IMR-90 (cell line): ENCODE measurements around the gene SLX4IP. TPM values are rescaled to one million over a fixed set of nuclear protein-coding genes. Genes with fewer than 3 reads are reported as not detected.

Experiments used
- ATAC-seq: fragments of 200-7000 bp; cut with Tn5 transposase; 2 replicates; pipeline ENCODE4 v1.9.1; 2020; ENCODE audit warnings: low read depth, mild to moderate bottlenecking, moderate library complexity
- BruUV-seq: library from RNA; stranded (reverse); fragments of 400-500 nt; replicated peaks from 2 replicates; lab custom pipeline; 2021; lab: Mats Ljungman, UMichigan
- CTCF ChIA-PET: fragments of 300-600 bp; formaldehyde crosslinking; extraction: SDS; loops from one replicate; lab custom pipeline; 2021; ENCODE audit warnings: antibody characterized with exemption; lab: Yijun Ruan, JAX
- POLR2A ChIA-PET: fragments of 300-600 bp; sonication (Branson Sonifier 250); formaldehyde crosslinking; loops from one replicate; lab custom pipeline; 2022; ENCODE audit warnings: antibody characterized with exemption; ENCODE audit not compliant: unreplicated experiment; lab: Charles Lee
- DNase-seq: peaks from one replicate; pipeline ENCODE4 v3.0.0; 2013
- H2AFZ ChIP-seq: replicated peaks from 2 replicates; pipeline ENCODE3; 2013; ENCODE audit warnings: low read length, mild to moderate bottlenecking; ENCODE audit not compliant: poor library complexity
- H2AK5ac ChIP-seq: 2 replicates; pipeline ENCODE4 v1.6.1; 2013; ENCODE audit warnings: low read depth, low read length, inconsistent platforms
- H2AK9ac ChIP-seq: replicated peaks from 2 replicates; pipeline ENCODE3; 2013; ENCODE audit warnings: mild to moderate bottlenecking, low read depth, low read length, moderate library complexity; ENCODE audit not compliant: poor library complexity
- H2BK120ac ChIP-seq: 2 replicates; pipeline ENCODE4 v1.6.1; 2013; ENCODE audit warnings: low read depth, low read length, inconsistent platforms
- H2BK15ac ChIP-seq: 3 replicates; pipeline ENCODE4 v1.6.1; 2013; ENCODE audit warnings: low read depth, low read length, inconsistent platforms
- H2BK20ac ChIP-seq: 2 replicates; pipeline ENCODE4 v1.6.1; 2013; ENCODE audit warnings: low read depth, mild to moderate bottlenecking, inconsistent platforms, low read length, moderate library complexity
- H2BK5ac ChIP-seq: 2 replicates; pipeline ENCODE4 v1.6.1; 2013; ENCODE audit warnings: mild to moderate bottlenecking, low read depth, low read length, inconsistent platforms; ENCODE audit not compliant: poor library complexity, severe bottlenecking
- H3K14ac ChIP-seq: replicated peaks from 2 replicates; pipeline ENCODE4 v1.6.1; 2013; ENCODE audit warnings: low read depth, low read length, inconsistent platforms
- H3K18ac ChIP-seq: 2 replicates; pipeline ENCODE4 v1.6.1; 2013; ENCODE audit warnings: low read depth, low read length, control low read depth
- H3K23ac ChIP-seq: 2 replicates; pipeline ENCODE4 v1.6.1; 2013; ENCODE audit warnings: low read depth, low read length, inconsistent platforms
- H3K27ac ChIP-seq: 2 replicates; pipeline ENCODE4 v1.5.1; 2013; ENCODE audit warnings: mild to moderate bottlenecking, control low read depth, low read length; ENCODE audit not compliant: insufficient read depth
- H3K27me3 ChIP-seq: 2 replicates; pipeline ENCODE4 v1.6.1; 2013; ENCODE audit warnings: low read length; ENCODE audit not compliant: control insufficient read depth, insufficient read depth
- H3K36me3 ChIP-seq: 2 replicates; pipeline ENCODE4 v1.6.1; 2013; ENCODE audit warnings: low read length, mixed read lengths; ENCODE audit not compliant: control insufficient read depth, insufficient read depth
- H3K4ac ChIP-seq: 2 replicates; pipeline ENCODE4 v1.6.1; 2013; ENCODE audit warnings: low read depth, low read length, inconsistent platforms
- H3K4me1 ChIP-seq: 2 replicates; pipeline ENCODE4 v1.6.1; 2013; ENCODE audit warnings: low read length, mixed read lengths; ENCODE audit not compliant: control insufficient read depth, insufficient read depth
- H3K4me2 ChIP-seq: 2 replicates; pipeline ENCODE4 v1.6.1; 2013; ENCODE audit warnings: low read depth, mild to moderate bottlenecking, control low read depth, low read length, moderate library complexity
- H3K4me3 ChIP-seq: 2 replicates; pipeline ENCODE4 v1.5.1; 2013; ENCODE audit warnings: low read depth, mild to moderate bottlenecking, control low read depth, low read length, moderate library complexity; ENCODE audit not compliant: insufficient read depth
- H3K56ac ChIP-seq: 2 replicates; pipeline ENCODE4 v1.6.1; 2013; ENCODE audit warnings: low read length, inconsistent platforms; ENCODE audit not compliant: insufficient read depth; ENCODE audit errors: extremely low read depth
- H3K79me1 ChIP-seq, 2 experiments: 2 replicates each; pipeline ENCODE4 v1.6.1; 2013; ENCODE audit warnings: low read length in 2 of 2, inconsistent platforms in 1 of 2, low read depth in 1 of 2
- H3K9ac ChIP-seq: 2 replicates; pipeline ENCODE4 v1.6.1; 2013; ENCODE audit warnings: low read depth, low read length, control low read depth
- H3K9me1 ChIP-seq: 2 replicates; pipeline ENCODE4 v1.6.1; 2013; ENCODE audit warnings: low read length, inconsistent platforms; ENCODE audit not compliant: insufficient read depth
- H3K9me3 ChIP-seq: 2 replicates; pipeline ENCODE4 v1.6.1; 2013; ENCODE audit warnings: low read length; ENCODE audit not compliant: control insufficient read depth, insufficient read depth
- H4K20me1 ChIP-seq: 2 replicates; pipeline ENCODE4 v1.6.1; 2013; ENCODE audit warnings: low read length, inconsistent platforms; ENCODE audit not compliant: insufficient read depth
- H4K5ac ChIP-seq: 2 replicates; pipeline ENCODE4 v1.6.1; 2013; ENCODE audit warnings: mild to moderate bottlenecking, low read depth, low read length, control low read depth
- H4K8ac ChIP-seq, 2 experiments: 2 replicates each; pipeline ENCODE4 v1.6.1; 2013; ENCODE audit warnings: low read depth in 2 of 2, low read length in 2 of 2, control low read depth in 1 of 2, inconsistent platforms in 1 of 2
- H4K91ac ChIP-seq: 2 replicates; pipeline ENCODE4 v1.6.1; 2013; ENCODE audit warnings: low read depth, low read length, inconsistent platforms; ENCODE audit not compliant: insufficient read depth
- BHLHE40 ChIP-seq: fragments of 150-350 bp; IDR thresholded peaks from 2 replicates; pipeline ENCODE4 v1.6.1; 2016; ENCODE audit warnings: mild to moderate bottlenecking, low read depth, low read length
- CEBPB ChIP-seq: IDR thresholded peaks from 2 replicates; pipeline ENCODE4 v1.6.1; 2012; ENCODE audit warnings: low read depth, low read length, improper control_type of control experiment
- CHD1 ChIP-seq: IDR thresholded peaks from 2 replicates; pipeline ENCODE4 v1.6.1; 2012; ENCODE audit warnings: low read depth, low read length, improper control_type of control experiment
- CTCF ChIP-seq: conservative IDR thresholded peaks from 2 replicates; pipeline ENCODE4 v1.5.1; 2012; ENCODE audit warnings: mild to moderate bottlenecking, low read depth, low read length, improper control_type of control experiment
- FOS ChIP-seq: fragments of 150-350 bp; IDR thresholded peaks from 2 replicates; pipeline ENCODE4 v1.6.1; 2016; ENCODE audit warnings: low read depth, low read length
- MAFK ChIP-seq: IDR thresholded peaks from 2 replicates; pipeline ENCODE4 v1.6.1; 2012; ENCODE audit warnings: low read depth, low read length, improper control_type of control experiment
- POLR2A ChIP-seq: IDR thresholded peaks from 2 replicates; pipeline ENCODE4 v1.6.1; 2012; ENCODE audit warnings: mild to moderate bottlenecking, low read depth, low read length
- RCOR1 ChIP-seq: IDR thresholded peaks from 2 replicates; pipeline ENCODE4 v1.6.1; 2012; ENCODE audit warnings: mild to moderate bottlenecking, low read length, improper control_type of control experiment; ENCODE audit not compliant: insufficient replicate concordance
- WGBS, 2 experiments: methylation state at CpG; one replicate each; pipeline versions ENCODE4 v1.1.5 to v1.1.7; 2013; ENCODE audit warnings: missing lambda C conversion rate in 2 of 2; ENCODE audit not compliant: insufficient read length in 1 of 2; ENCODE audit errors: extremely low coverage in 2 of 2; 5-methylcytosine and 5-hydroxymethylcytosine counted together
- dilution Hi-C: fragments of 300-500 bp; cut with HindIII; formaldehyde crosslinking; loops from one replicate; pipeline ENCODE4 v1.14.3; 2018; ENCODE audit warnings: low sequenced_read_pairs; ENCODE audit not compliant: unreplicated experiment
- in situ Hi-C: fragments of 300-500 bp; cut with MboI; formaldehyde crosslinking; loops from 3 replicates; pipeline ENCODE4 v1.14.3; 2019; ENCODE audit warnings: low sequenced_read_pairs, inconsistent platforms, mixed read lengths
- intact Hi-C: fragments of 100-400 bp; cut with micrococcal nuclease; formaldehyde crosslinking; loops from 2 replicates; pipeline ENCODE4 v1.10.0; 2022
- polyA plus RNA-seq, 3 experiments: library from polyadenylated mRNA; depleted of rRNA; stranded (reverse); fragments of >200 nt; gene quantifications; 2 replicates each; pipeline ENCODE4 v1.2.3, GENCODE V29; 2012; ENCODE audit warnings: low replicate concordance in 1 of 3
- total RNA-seq: library from RNA; depleted of rRNA; stranded (reverse); fragments of >200 nt; gene quantifications from 2 replicates; pipeline ENCODE4 v1.2.3, GENCODE V29; 2012

Gene SLX4IP
- total and polyA plus RNA-seq, 2 of the 4 experiments (the other 2 are of a cell fraction) = 1.3 to 5.9 TPM

- no peak overlapping the region for H3K56ac ChIP-seq
- intact Hi-C loops (no loop called here), dilution Hi-C loops (no loop called here), in situ Hi-C loops (no loop called here)
- CTCF ChIA-PET = no interaction called here
- no peaks in the 10 kb centered on the region for H4K20me1 ChIP-seq
- no peak overlapping the region for H2BK5ac ChIP-seq
- no peaks in the 10 kb centered on the region for H3K9me3 ChIP-seq
- H3K9me1 ChIP-seq = no peaks in the 10 kb centered on the region
- H3K9ac ChIP-seq = no peak overlapping the region
- no peak overlapping the region for H3K4me3 ChIP-seq
- no peak overlapping the region for H2AFZ ChIP-seq
- no peak overlapping the region for H2AK9ac ChIP-seq
- H3K4me2 ChIP-seq = no peak overlapping the region
- no peak overlapping the region for H3K23ac ChIP-seq
- no peak overlapping the region for H2BK20ac ChIP-seq
- H3K79me1 ChIP-seq = peaks cover 8 to 13% of the 10 kb centered on the region in 2 experiments; a peak in 3 of 4 replicates
- no CpG with 5 or more reads among the region's 1 CpG for WGBS, 2 experiments
- no TSS peak for BruUV-seq
- DNase-seq (no peak), ATAC-seq (no peak)
- no peak overlapping the region for H4K91ac ChIP-seq
- H3K14ac ChIP-seq = no peak overlapping the region
- H2BK120ac ChIP-seq = no peak overlapping the region
- no peak overlapping the region for H4K8ac ChIP-seq
- POLR2A ChIA-PET = no interaction called here
- no peak overlapping the region for H4K5ac ChIP-seq
- H2AK5ac ChIP-seq = no peak overlapping the region
- H3K36me3 ChIP-seq = no peaks in the 10 kb centered on the region
- H3K4ac ChIP-seq = no peak overlapping the region
- H3K27me3 ChIP-seq = no peaks in the 10 kb centered on the region
- H3K4me1 ChIP-seq = no peaks in the 10 kb centered on the region
- TF ChIP-seq POLR2A = no peak
- TF ChIP-seq FOS = no peak
- TF ChIP-seq CTCF = no peak
- no peak for TF ChIP-seq RCOR1
- TF ChIP-seq MAFK = no peak
- TF ChIP-seq BHLHE40 = no peak
- no peak for TF ChIP-seq CEBPB
- no peak for TF ChIP-seq CHD1
- no peak overlapping the region for H3K27ac ChIP-seq
- H3K18ac ChIP-seq = no peak overlapping the region
- H2BK15ac ChIP-seq = no peak overlapping the region
Measured at GRCh38 chr20:10489853-10490252, 54.7 kb downstream of the SLX4IP start.
